Neural progenitor cell (in vitro differentiated cells): Measurements from ENCODE around the gene PKP3.

Experiments
- EZH2 ChIP-seq: fragments of 200-600 bp; sonication (generic); IDR thresholded peaks from 2 replicates; pipeline ENCODE4 v1.6.1; 2017; ENCODE audit warnings: antibody characterized with exemption, mild to moderate bottlenecking, moderate library complexity
- EZH2phosphoT487 ChIP-seq: fragments of 200-600 bp; sonication (generic); IDR thresholded peaks from 2 replicates; pipeline ENCODE4 v1.6.1; 2017; ENCODE audit warnings: antibody characterized with exemption
- TF ChIP-seq, protein P1 (sequence below): fragments of 200-600 bp; sonication (generic); IDR thresholded peaks from 2 replicates; pipeline ENCODE4 v1.5.1; 2017; ENCODE audit warnings: antibody characterized with exemption, mild to moderate bottlenecking

DNA sequence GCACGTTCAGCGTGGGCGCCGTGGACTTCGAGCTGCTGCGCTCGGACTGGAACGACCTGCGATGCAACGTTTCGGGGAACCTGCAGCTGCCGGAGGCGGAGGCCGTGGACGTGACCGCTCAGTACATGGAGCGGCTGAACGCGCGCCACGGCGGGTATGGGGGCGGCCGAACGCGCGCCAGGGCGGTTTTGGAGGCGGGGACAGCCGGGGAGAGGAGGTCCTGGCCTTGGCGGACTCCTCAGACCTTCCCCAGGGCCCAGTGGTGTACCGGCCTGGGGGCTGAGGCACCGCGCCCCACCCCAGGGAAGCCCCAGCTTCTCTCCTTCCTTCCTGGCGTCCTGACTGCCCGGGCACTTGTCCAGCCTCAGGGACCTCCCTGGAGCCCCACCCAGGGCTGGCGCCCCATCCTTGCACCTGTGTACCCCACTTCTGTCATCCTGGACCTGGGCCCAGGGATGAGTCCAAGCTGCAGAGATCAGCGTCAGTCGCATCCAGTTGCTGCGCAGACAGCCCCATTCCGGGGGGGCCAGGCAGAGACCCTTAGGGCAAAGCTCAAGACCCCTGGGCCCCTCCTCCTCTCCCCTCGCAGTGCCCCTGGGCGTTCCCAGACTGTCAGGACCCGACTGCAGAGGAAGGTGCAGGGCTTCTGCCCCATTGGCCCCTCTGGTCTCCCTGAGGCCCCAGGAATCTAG lies 16.7 kb upstream of the PKP3 start:
- TF ChIP-seq, protein P1, sequence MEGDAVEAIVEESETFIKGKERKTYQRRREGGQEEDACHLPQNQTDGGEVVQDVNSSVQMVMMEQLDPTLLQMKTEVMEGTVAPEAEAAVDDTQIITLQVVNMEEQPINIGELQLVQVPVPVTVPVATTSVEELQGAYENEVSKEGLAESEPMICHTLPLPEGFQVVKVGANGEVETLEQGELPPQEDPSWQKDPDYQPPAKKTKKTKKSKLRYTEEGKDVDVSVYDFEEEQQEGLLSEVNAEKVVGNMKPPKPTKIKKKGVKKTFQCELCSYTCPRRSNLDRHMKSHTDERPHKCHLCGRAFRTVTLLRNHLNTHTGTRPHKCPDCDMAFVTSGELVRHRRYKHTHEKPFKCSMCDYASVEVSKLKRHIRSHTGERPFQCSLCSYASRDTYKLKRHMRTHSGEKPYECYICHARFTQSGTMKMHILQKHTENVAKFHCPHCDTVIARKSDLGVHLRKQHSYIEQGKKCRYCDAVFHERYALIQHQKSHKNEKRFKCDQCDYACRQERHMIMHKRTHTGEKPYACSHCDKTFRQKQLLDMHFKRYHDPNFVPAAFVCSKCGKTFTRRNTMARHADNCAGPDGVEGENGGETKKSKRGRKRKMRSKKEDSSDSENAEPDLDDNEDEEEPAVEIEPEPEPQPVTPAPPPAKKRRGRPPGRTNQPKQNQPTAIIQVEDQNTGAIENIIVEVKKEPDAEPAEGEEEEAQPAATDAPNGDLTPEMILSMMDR = no peak
- no peak for TF ChIP-seq EZH2
- TF ChIP-seq EZH2phosphoT487 = no peak
